Erythroblast (primary cell): Measurements from ENCODE around the gene NTN1.

ENCODE experiments used
- GATA1 ChIP-seq: IDR thresholded peaks from 2 replicates; pipeline ENCODE4 v1.6.1; 2011; ENCODE audit warnings: low read depth, mild to moderate bottlenecking, control low read depth, low read length, moderate library complexity
- POLR2A ChIP-seq: IDR thresholded peaks from 2 replicates; pipeline ENCODE4 v1.6.1; 2011; ENCODE audit warnings: mild to moderate bottlenecking, low read length

GRCh38 chr17:9064311-9064834 is 43.1 kb downstream of the NTN1 start:
- no peak for TF ChIP-seq POLR2A
- TF ChIP-seq GATA1 = no peak
